GM19043 (cell line): ENCODE results near the gene DPY19L3.
"Not testable (repeated sequence)": the region's sequence is repeated elsewhere in the genome, so short reads cannot be mapped to it uniquely, and the experiment has no call there.

Experiments
- ATAC-seq: cut with Tn5 transposase; IDR thresholded peaks from one replicate; pipeline ENCODE4 v1.9.1; 2021; ENCODE audit warnings: low read depth; ENCODE audit not compliant: unreplicated experiment

Gene DPY19L3

GRCh38 chr19:32483574-32483973, 78.0 kb downstream of the DPY19L3 start:
- ATAC-seq: no peak

GRCh38 chr19:32489971-32490370, 84.4 kb downstream of the DPY19L3 start:
- no peak for ATAC-seq

- ATAC-seq: no peak
These were observed 91.8 kb downstream of the DPY19L3 start for GRCh38 chr19:32497391-32497790.

DNA sequence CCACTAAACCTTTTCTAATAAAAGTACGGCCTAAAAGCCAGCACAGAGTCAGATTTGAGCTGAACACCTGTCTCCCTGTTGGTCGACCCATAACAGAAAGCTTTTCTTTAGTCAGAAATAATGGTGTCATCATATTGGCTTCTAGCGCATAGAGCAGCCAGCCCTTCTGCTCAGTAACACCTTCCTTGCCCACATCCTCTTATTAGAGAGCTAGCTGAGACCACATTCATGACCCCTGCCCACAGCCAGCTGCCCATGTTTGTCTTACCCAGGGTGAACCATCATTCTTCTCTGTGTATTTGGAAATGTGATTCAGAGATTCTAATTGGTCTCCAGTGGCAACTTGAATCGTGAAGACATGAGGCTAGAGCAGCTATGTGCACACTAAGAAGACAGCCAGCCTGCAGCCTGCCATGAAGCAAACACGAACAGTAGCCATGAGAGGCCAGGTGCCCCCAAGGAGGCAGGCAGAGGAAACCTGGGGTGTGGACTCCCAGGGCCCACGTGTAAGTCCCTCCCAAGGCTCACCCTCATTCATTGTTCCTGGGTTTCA, 93.2 kb downstream of the DPY19L3 start:
- no peak for ATAC-seq

- not testable (repeated sequence) for ATAC-seq
These were observed 106.9 kb downstream of the DPY19L3 start for GRCh38 chr19:32512498-32512897.

DNA sequence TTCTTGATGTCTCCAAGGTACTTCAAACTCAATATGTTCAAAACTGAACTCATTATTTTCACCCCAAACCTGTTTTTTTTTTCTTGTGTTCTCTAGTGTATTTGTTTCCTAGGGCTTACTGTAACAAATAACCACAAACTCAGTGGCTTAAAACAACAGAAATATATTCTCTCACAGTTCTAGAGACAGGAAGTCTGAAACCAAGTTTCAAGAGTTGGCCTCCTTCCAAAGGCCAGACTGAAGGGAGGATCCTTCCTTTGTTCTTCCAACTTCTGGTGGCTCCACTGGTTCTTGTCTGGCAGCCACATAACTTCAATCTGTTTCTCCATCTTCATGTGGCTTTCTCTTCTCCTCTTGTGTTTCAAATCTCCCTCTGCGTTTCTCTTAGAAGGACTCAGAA, 113.5 kb downstream of the DPY19L3 start:
- ATAC-seq: no peak

DNA sequence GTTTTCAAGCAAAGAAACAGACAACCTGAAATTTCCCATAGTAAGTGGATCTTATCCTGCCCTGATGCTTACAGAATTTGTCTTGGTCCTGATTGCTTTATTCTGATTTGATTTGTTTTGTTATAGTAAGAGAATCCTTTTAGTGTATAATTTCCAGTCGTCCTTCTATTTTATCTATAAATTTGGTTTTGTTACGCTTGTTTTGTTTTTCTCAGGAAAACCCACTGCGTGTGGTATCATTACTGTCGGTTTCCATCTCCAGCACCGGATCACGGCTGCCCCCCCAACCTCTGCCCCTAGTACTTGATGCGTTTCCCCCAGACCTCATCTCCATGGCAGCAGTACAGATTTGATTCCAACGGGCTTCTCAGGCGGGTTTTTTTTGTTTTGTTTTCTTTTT, 117.4 kb downstream of the DPY19L3 start:
- no peak for ATAC-seq

- ATAC-seq: no peak
These were observed 121.3 kb downstream of the DPY19L3 start for GRCh38 chr19:32526895-32527294.

DNA sequence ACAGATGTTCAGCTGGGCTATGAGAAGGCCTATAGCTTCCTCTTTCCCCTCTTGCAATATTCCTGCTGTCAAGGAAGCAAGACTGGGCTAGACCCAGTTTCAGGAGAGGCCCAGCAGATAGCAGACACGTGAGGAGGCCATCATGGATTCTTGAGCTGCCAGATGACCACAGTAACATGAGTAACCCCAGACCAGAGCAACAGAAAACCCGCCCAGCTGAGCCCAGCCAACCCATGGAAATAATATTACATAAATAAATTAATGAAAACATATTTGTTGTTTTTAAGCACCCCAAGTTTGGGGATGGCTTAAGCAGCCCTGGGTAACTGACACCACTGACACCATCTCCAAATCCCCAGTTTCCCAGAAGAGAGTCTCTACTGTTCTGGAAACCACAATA, 125.2 kb downstream of the DPY19L3 start:
- ATAC-seq: no peak

DNA sequence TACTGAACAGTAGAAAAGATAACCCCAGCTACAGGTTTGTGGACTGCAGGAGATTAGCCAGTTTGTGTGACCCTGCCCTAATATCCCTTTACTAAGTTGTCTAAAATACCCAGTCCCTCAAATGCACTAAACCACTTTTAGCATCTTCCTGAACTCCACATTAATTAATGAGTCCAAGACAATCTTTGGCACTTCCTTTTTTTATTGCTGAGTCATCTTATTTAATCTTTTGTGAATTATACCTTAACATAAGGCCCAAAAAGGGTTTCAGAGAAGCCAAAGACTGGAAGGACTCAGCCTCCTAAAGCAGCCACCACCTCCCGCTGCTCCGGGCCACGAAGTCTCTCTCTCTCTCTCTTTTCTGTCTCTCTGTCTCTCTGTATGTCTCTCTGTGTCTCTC, 126.7 kb downstream of the DPY19L3 start:
- no peak for ATAC-seq
